ENCODE results near the gene CIPC.

DNA sequence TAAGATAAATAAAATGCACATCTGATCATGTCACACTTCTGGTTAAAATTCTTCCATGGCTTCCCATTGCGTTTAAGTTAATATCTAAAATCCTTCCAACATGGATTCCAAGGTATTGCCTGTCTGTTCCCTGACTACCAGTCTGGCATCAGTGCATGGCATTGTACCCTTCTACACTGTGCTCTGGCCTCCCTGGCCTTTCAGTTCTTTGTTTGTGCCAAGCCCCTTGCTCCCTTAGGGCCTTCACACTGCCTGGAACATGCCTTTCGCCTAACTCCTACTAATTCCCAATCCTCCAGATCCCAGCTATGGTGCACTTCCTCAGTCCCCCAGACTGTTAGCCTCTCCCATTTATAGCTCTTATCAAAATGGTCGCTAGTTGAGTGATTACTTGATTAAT is 6.3 kb downstream of the CIPC start:
- TF ChIP-seq, protein P1, sequence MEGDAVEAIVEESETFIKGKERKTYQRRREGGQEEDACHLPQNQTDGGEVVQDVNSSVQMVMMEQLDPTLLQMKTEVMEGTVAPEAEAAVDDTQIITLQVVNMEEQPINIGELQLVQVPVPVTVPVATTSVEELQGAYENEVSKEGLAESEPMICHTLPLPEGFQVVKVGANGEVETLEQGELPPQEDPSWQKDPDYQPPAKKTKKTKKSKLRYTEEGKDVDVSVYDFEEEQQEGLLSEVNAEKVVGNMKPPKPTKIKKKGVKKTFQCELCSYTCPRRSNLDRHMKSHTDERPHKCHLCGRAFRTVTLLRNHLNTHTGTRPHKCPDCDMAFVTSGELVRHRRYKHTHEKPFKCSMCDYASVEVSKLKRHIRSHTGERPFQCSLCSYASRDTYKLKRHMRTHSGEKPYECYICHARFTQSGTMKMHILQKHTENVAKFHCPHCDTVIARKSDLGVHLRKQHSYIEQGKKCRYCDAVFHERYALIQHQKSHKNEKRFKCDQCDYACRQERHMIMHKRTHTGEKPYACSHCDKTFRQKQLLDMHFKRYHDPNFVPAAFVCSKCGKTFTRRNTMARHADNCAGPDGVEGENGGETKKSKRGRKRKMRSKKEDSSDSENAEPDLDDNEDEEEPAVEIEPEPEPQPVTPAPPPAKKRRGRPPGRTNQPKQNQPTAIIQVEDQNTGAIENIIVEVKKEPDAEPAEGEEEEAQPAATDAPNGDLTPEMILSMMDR (IDR thresholded peaks at IDR 0.05; ENCODE audit: borderline replicate concordance, extremely low read depth, low read length, poor library complexity, severe bottlenecking), result no peak
- TF ChIP-seq EZH2 (IDR thresholded peaks at IDR 0.05; ENCODE audit: borderline replicate concordance, low read depth, low read length, severe bottlenecking), result no peak
